Naive thymus-derived CD4-positive, alpha-beta T cell (primary cell): ENCODE measurements around the gene ATXN2L. TPM values are rescaled to one million over a fixed set of nuclear protein-coding genes. Genes with fewer than 3 reads are reported as not detected.
A peak's percentile ranks its signal among the peaks of the same experiment; 100 is the strongest.

Source experiments
- ATAC-seq: fragments of 150-1000 bp; cut with Tn5 transposase; 2 replicates; pipeline ENCODE4 v1.10.0; 2021; ENCODE audit warnings: mild to moderate bottlenecking, moderate library complexity
- CTCF ChIA-PET: fragments of 350-600 bp; sonication (Branson Sonifier 250); formaldehyde crosslinking; loops from one replicate; lab custom pipeline; 2021; ENCODE audit warnings: antibody characterized with exemption; lab: Charles Lee
- POLR2A ChIA-PET: fragments of 350-600 bp; sonication (Branson Sonifier 250); formaldehyde crosslinking; loops from one replicate; lab custom pipeline; 2021; ENCODE audit warnings: antibody characterized with exemption, inconsistent platforms; lab: Charles Lee
- DNase-seq, 9 donors: peaks; one replicate each; pipeline versions ENCODE4 v3.0.0 to v3.0.0-alpha.2; 2020 to 2022; ENCODE audit warnings: mixed read lengths in 1 of 9
- H3K27ac ChIP-seq: one replicate; pipeline ENCODE4 v1.7.0; 2013; ENCODE audit warnings: mild to moderate bottlenecking, low read depth, low read length, moderate library complexity
- H3K27me3 ChIP-seq, 2 donors: one replicate each; pipeline ENCODE4 v1.7.0; 2013; ENCODE audit warnings: low read length in 2 of 2, mild to moderate bottlenecking in 2 of 2, moderate library complexity in 2 of 2; ENCODE audit not compliant: control insufficient read depth in 2 of 2, insufficient read depth in 2 of 2
- H3K36me3 ChIP-seq, 3 experiments: 1 replicate in 2 of 3; 2 replicates in 1 of 3; pipeline ENCODE4 v1.7.0; 2013; ENCODE audit warnings: low read length in 3 of 3, mild to moderate bottlenecking in 3 of 3, moderate library complexity in 1 of 3; ENCODE audit not compliant: insufficient read depth in 3 of 3, control insufficient read depth in 2 of 3
- H3K4me1 ChIP-seq, 2 donors: one replicate each; pipeline ENCODE4 v1.7.0; 2013; ENCODE audit warnings: low read length in 2 of 2, mild to moderate bottlenecking in 2 of 2, moderate library complexity in 1 of 2; ENCODE audit not compliant: control insufficient read depth in 2 of 2, insufficient read depth in 2 of 2
- H3K4me3 ChIP-seq: 2 replicates; pipeline ENCODE4 v1.7.0; 2013; ENCODE audit warnings: mild to moderate bottlenecking, low read length
- H3K9me3 ChIP-seq, 3 experiments: 1 replicate in 2 of 3; 2 replicates in 1 of 3; pipeline ENCODE4 v1.7.0; 2013; ENCODE audit warnings: low read length in 3 of 3; ENCODE audit not compliant: control insufficient read depth in 2 of 3
- H3K27ac Mint-ChIP-seq, 9 donors: one replicate each; pipeline ENCODE4 v1.8.0; 2020 to 2022; ENCODE audit warnings: mixed read lengths in 9 of 9, mild to moderate bottlenecking in 8 of 9, moderate library complexity in 5 of 9, inconsistent platforms in 2 of 9
- H3K27me3 Mint-ChIP-seq, 5 donors: one replicate each; pipeline ENCODE4 v1.8.0; 2021 to 2022; ENCODE audit warnings: mixed read lengths in 5 of 5, mild to moderate bottlenecking in 1 of 5
- H3K36me3 Mint-ChIP-seq, 5 donors: one replicate each; pipeline ENCODE4 v1.8.0; 2020 to 2022; ENCODE audit warnings: mixed read lengths in 5 of 5, mild to moderate bottlenecking in 3 of 5, inconsistent platforms in 1 of 5
- H3K4me1 Mint-ChIP-seq, 7 donors: one replicate each; pipeline ENCODE4 v1.8.0; 2020 to 2022; ENCODE audit warnings: mixed read lengths in 7 of 7, mild to moderate bottlenecking in 3 of 7, inconsistent platforms in 1 of 7
- H3K4me3 Mint-ChIP-seq, 10 donors: one replicate each; pipeline ENCODE4 v1.8.0; 2020 to 2022; ENCODE audit warnings: mild to moderate bottlenecking in 10 of 10, mixed read lengths in 10 of 10, moderate library complexity in 6 of 10, inconsistent platforms in 2 of 10
- H3K9me3 Mint-ChIP-seq, 11 donors: one replicate each; pipeline ENCODE4 v1.8.0; 2020 to 2022; ENCODE audit warnings: mixed read lengths in 11 of 11, mild to moderate bottlenecking in 4 of 11, inconsistent platforms in 1 of 11, moderate library complexity in 1 of 11
- intact Hi-C, 2 donors: fragments of 100-400 bp; cut with micrococcal nuclease; formaldehyde crosslinking; loops; one replicate each; pipeline ENCODE4 v1.15.1; 2023
- polyA plus RNA-seq, 2 donors: library from polyadenylated mRNA; unstranded; fragments of 300-500 nt; fragmentation: Illumina TruSeq; gene quantifications; one replicate each; pipeline ENCODE4 v1.2.3, GENCODE V29; 2021
- total RNA-seq, 6 experiments: library from RNA in 5 of 6; stranded (reverse) in 5 of 6; gene quantifications; 1 replicate in 5 of 6; 2 replicates in 1 of 6; pipeline ENCODE4 v1.2.3 and lab custom pipeline; 2021 to 2026

Gene ATXN2L
- total and polyA plus RNA-seq, 7 experiments from 2014 or later, result 19.7 to 374 (median 280) TPM

- Mint-ChIP-seq H3K9me3 (peaks cover 0 to 2% (median 0%) of the 10 kb centered on the region in 11 donors), H3K27ac (peak overlapping the region in 4 of 9 donors; percentile 3 to 79 (median 69)), H3K27me3 (no peaks in the 10 kb centered on the region), H3K4me1 (peaks cover 4 to 19% (median 7%) of the 10 kb centered on the region in 7 donors), H3K36me3 (peaks cover 7 to 28% (median 14%) of the 10 kb centered on the region in 5 donors), H3K4me3 (no peak overlapping the region)
- Histone ChIP-seq H3K4me1 (peaks cover 0 to 5% of the 10 kb centered on the region in 2 donors), H3K36me3 (peaks cover 8 to 66% (median 18%) of the 10 kb centered on the region in 3 experiments), H3K27ac (no peak overlapping the region), H3K4me3 (no peak overlapping the region), H3K27me3 (no peaks in the 10 kb centered on the region), H3K9me3 (no peaks in the 10 kb centered on the region)
- CTCF ChIA-PET, result interaction anchor here (0.6 to 0.7 kb wide), 2 partner anchors 11 to 143 kb away, joined by 4 to 5 read pairs; no protein-coding TSS in a partner anchor
- no peak for ATAC-seq
- POLR2A ChIA-PET, result interaction anchor here (0.7 to 1.0 kb wide), 2 partner anchors 14 to 78 kb away, joined by 3 to 4 read pairs; no protein-coding TSS in a partner anchor
- intact Hi-C loops, result loop anchor here in 1 of 2 donors (10.0 kb wide), 1 partner anchor 345 kb away; the partner anchor contains the start of genes APOBR and CLN3
- no peak for DNase-seq
These were observed 17.1 kb downstream of the ATXN2L start for GRCh38 chr16:28839899-28840298.

- Mint-ChIP-seq H3K36me3 (peaks cover 5 to 26% (median 11%) of the 10 kb centered on the region in 5 donors), H3K4me3 (peak overlapping the region in 4 of 10 donors; percentile 13 to 59 (median 40)), H3K4me1 (peaks cover 22 to 46% (median 31%) of the 10 kb centered on the region in 7 donors), H3K9me3 (peaks cover 0 to 2% (median 0%) of the 10 kb centered on the region in 11 donors), H3K27me3 (no peaks in the 10 kb centered on the region), H3K27ac (peak overlapping the region in 2 of 9 donors; percentile 17 to 78)
- ChIA-PET POLR2A (interaction anchor here (0.7 to 1.7 kb wide), 3 partner anchors 14 to 20 kb away, joined by 3 to 5 read pairs (median 4); partner anchors contain the start of gene ATXN2L), CTCF (no interaction called here)
- DNase-seq (no peak), ATAC-seq (no peak)
- no peaks in the 10 kb centered on the region for H3K27me3 ChIP-seq
- peaks cover 19 to 25% of the 10 kb centered on the region in 2 donors for H3K4me1 ChIP-seq
- no peak overlapping the region for H3K27ac ChIP-seq
- intact Hi-C loops, result loop anchor here in 1 of 2 donors (10.0 kb wide), 1 partner anchor 348 kb away; the partner anchor contains the start of genes APOBR and CLN3
- no peaks in the 10 kb centered on the region for H3K9me3 ChIP-seq
- H3K4me3 ChIP-seq, result no peak overlapping the region
- H3K36me3 ChIP-seq, result peaks cover 8 to 45% (median 15%) of the 10 kb centered on the region in 3 experiments
These were observed 19.9 kb downstream of the ATXN2L start for GRCh38 chr16:28842696-28843095.

GRCh38 chr16:28843766-28844165 is 21.0 kb downstream of the ATXN2L start:
- no peaks in the 10 kb centered on the region for H3K27me3 ChIP-seq
- Mint-ChIP-seq H3K27me3 (no peaks in the 10 kb centered on the region), H3K36me3 (peaks cover 0 to 20% (median 5%) of the 10 kb centered on the region in 5 donors), H3K27ac (peak overlapping the region in 2 of 9 donors; percentile 17 to 91), H3K4me3 (peak overlapping the region in 2 of 10 donors; percentile 35 to 94), H3K4me1 (peaks cover 16 to 38% (median 26%) of the 10 kb centered on the region in 7 donors), H3K9me3 (no peaks in the 10 kb centered on the region)
- intact Hi-C loops, result loop anchor here in 1 of 2 donors (10.0 kb wide), 1 partner anchor 349 kb away; the partner anchor contains the start of genes APOBR and CLN3
- no peak overlapping the region for H3K4me3 ChIP-seq
- H3K4me1 ChIP-seq, result peaks cover 19 to 25% of the 10 kb centered on the region in 2 donors
- H3K27ac ChIP-seq, result peak overlapping the region; percentile 94
- POLR2A ChIA-PET, result interaction anchor here (1.1 to 5.2 kb wide), 4 partner anchors 15 to 21 kb away, joined by 4 to 51 read pairs (median 6); partner anchors contain the start of gene ATXN2L
- no peak for DNase-seq
- ATAC-seq, result no peak
- H3K9me3 ChIP-seq, result no peaks in the 10 kb centered on the region
- H3K36me3 ChIP-seq, result peaks cover 8 to 37% (median 9%) of the 10 kb centered on the region in 3 experiments
- CTCF ChIA-PET, result no interaction called here

GRCh38 chr16:28844226-28844885 is 21.6 kb downstream of the ATXN2L start:
- ATAC-seq, result no peak

GRCh38 chr16:28845293-28845692 is 22.5 kb downstream of the ATXN2L start:
- Mint-ChIP-seq H3K27ac (peak overlapping the region; percentile 91 to 98 (median 94)), H3K36me3 (peaks cover 0 to 17% (median 5%) of the 10 kb centered on the region in 5 donors), H3K4me1 (peaks cover 16 to 38% (median 27%) of the 10 kb centered on the region in 7 donors), H3K4me3 (peak overlapping the region; percentile 91 to 98 (median 96)), H3K9me3 (no peaks in the 10 kb centered on the region), H3K27me3 (no peaks in the 10 kb centered on the region)
- peaks cover 8 to 37% (median 9%) of the 10 kb centered on the region in 3 experiments for H3K36me3 ChIP-seq
- DNase-seq (peak in 2 of 9 donors; percentile 29 to 44), ATAC-seq (no peak)
- H3K27me3 ChIP-seq, result no peaks in the 10 kb centered on the region
- POLR2A ChIA-PET, result interaction anchor here (0.7 to 5.2 kb wide), 7 partner anchors 9 to 132 kb away, joined by 3 to 79 read pairs (median 7); partner anchors contain the start of genes ATXN2L and SH2B1
- CTCF ChIA-PET, result interaction anchor here (0.6 to 0.8 kb wide), 2 partner anchors 21 to 26 kb away, joined by 3 read pairs; no protein-coding TSS in a partner anchor
- H3K9me3 ChIP-seq, result no peaks in the 10 kb centered on the region
- peaks cover 19 to 25% of the 10 kb centered on the region in 2 donors for H3K4me1 ChIP-seq
- H3K4me3 ChIP-seq, result peak overlapping the region; percentile 88
- intact Hi-C loops, result loop anchor here in 1 of 2 donors (5.0 to 10.0 kb wide), 2 partner anchors 350 to 1608 kb away; partner anchors contain the start of genes APOBR and CLN3
- peak overlapping the region; percentile 94 for H3K27ac ChIP-seq

More at GRCh38 chr16:28844226-28844885, 21.6 kb downstream of the ATXN2L start:
- DNase-seq, result no peak
- no peaks in the 10 kb centered on the region for H3K9me3 Mint-ChIP-seq
- no peak overlapping the region for H3K4me3 ChIP-seq
- H3K27me3 Mint-ChIP-seq, result no peaks in the 10 kb centered on the region
- H3K27ac Mint-ChIP-seq, result peak overlapping the region; percentile 21 to 98 (median 93)
- ChIA-PET CTCF (interaction anchor here (0.6 kb wide), 1 partner anchor 32 kb away, joined by 3 read pairs; no protein-coding TSS in a partner anchor), POLR2A (interaction anchor here (1.7 to 5.2 kb wide), 4 partner anchors 16 to 22 kb away, joined by 4 to 79 read pairs (median 29); partner anchors contain the start of genes ATXN2L and SH2B1)
- H3K9me3 ChIP-seq, result no peaks in the 10 kb centered on the region
- H3K4me1 ChIP-seq, result peaks cover 19 to 25% of the 10 kb centered on the region in 2 donors
- H3K36me3 ChIP-seq, result peaks cover 8 to 37% (median 9%) of the 10 kb centered on the region in 3 experiments
- intact Hi-C loops, result loop anchor here in 1 of 2 donors (10.0 kb wide), 1 partner anchor 350 kb away; the partner anchor contains the start of genes APOBR and CLN3
- peaks cover 0 to 17% (median 5%) of the 10 kb centered on the region in 5 donors for H3K36me3 Mint-ChIP-seq
- H3K27ac ChIP-seq, result peak overlapping the region; percentile 94
- H3K4me3 Mint-ChIP-seq, result peak overlapping the region; percentile 73 to 98 (median 95)
- H3K4me1 Mint-ChIP-seq, result peaks cover 16 to 38% (median 27%) of the 10 kb centered on the region in 7 donors
- no peaks in the 10 kb centered on the region for H3K27me3 ChIP-seq
